ENCODE data around the gene PRKAB1. TPM values are rescaled to one million over a fixed set of nuclear protein-coding genes. Genes with fewer than 3 reads are reported as not detected.

PRKAB1 gene
- total RNA-seq, 1 experiment from 2014 or later: 42.2 TPM

GRCh38 chr12:119631930-119632678 lies 35.8 kb upstream of the PRKAB1 start:
- Mint-ChIP-seq H3K4me3 (no peak overlapping the region), H3K27ac (no peak overlapping the region), H3K36me3 (ENCODE audit: insufficient read depth in 1 of 3, low read depth in 3 of 3) (no peaks in the 10 kb centered on the region), H3K9me3 (no peaks in the 10 kb centered on the region; a peak in 1 of 5 replicates), H3K27me3 (ENCODE audit: low read depth) (peaks cover 29% of the 10 kb centered on the region), H3K4me1 (peaks cover 4% of the 10 kb centered on the region in 2 experiments)
- TF ChIP-seq CTCF (conservative IDR thresholded peaks at IDR 0.05): no peak
- Histone ChIP-seq H2AK5ac (ENCODE audit: insufficient read length, low read length) (no peak overlapping the region), H4K8ac (replicated peaks; ENCODE audit: insufficient read length, low read depth, low read length) (no peak overlapping the region), H3K4ac (ENCODE audit: low read depth, low read length) (no peak overlapping the region), H2BK120ac (ENCODE audit: low read depth, low read length, poor library complexity, severe bottlenecking) (no peak overlapping the region), H3K27me3 (ENCODE audit: insufficient read depth, low read length) (no peaks in the 10 kb centered on the region), H4K91ac (ENCODE audit: insufficient read length, low read depth, low read length) (no peak overlapping the region), H3K27ac (ENCODE audit: insufficient read length, low read depth, low read length) (no peak overlapping the region), H2BK5ac (ENCODE audit: insufficient read length, low read length) (no peak overlapping the region), H3K79me1 (ENCODE audit: insufficient read depth, low read depth, low read length, poor library complexity, severe bottlenecking) (no peaks in the 10 kb centered on the region), H3K4me1 (ENCODE audit: insufficient read depth, low read length) (no peaks in the 10 kb centered on the region), H3K23me2 (ENCODE audit: insufficient read length, low read depth, low read length, poor library complexity, severe bottlenecking) (no peaks in the 10 kb centered on the region), H3T11ph (ENCODE audit: low read length) (no peak overlapping the region), H2AFZ (ENCODE audit: low read length) (no peak overlapping the region), H3K9ac (ENCODE audit: extremely low read depth, insufficient read length, low read length) (no peak overlapping the region), H3K14ac (ENCODE audit: insufficient read depth, low read length) (no peak overlapping the region), H3K23ac (ENCODE audit: insufficient read length, low read depth, low read length) (no peak overlapping the region), H3K56ac (ENCODE audit: insufficient read length, low read depth, low read length) (no peak overlapping the region), H4K20me1 (ENCODE audit: control insufficient read depth, insufficient read depth, insufficient read length) (no peaks in the 10 kb centered on the region), H2BK15ac (ENCODE audit: low read depth, low read length) (no peak overlapping the region), H4K5ac (ENCODE audit: insufficient read length, low read depth, low read length) (no peak overlapping the region), H3K4me2 (ENCODE audit: insufficient read depth, insufficient read length, low read length) (no peak overlapping the region), H2BK20ac (ENCODE audit: low read depth, low read length, poor library complexity, severe bottlenecking) (no peak overlapping the region), H3K18ac (ENCODE audit: insufficient read length, low read depth, low read length) (no peak overlapping the region), H2BK12ac (ENCODE audit: insufficient read length, low read depth, low read length) (no peak overlapping the region), H3K9me3 (ENCODE audit: control insufficient read depth, low read depth, low read length) (no peaks in the 10 kb centered on the region), H3K79me2 (ENCODE audit: insufficient read depth, low read length) (no peaks in the 10 kb centered on the region)
- no peak for DNase-seq
- no CpG with 5 or more reads among the region's 4 CpGs for WGBS (ENCODE audit: extremely low coverage, insufficient read length, low lambda C conversion rate)

Measured in H9 (cell line).